GM13977 (cell line): ENCODE measurements around the gene HAND2.

ENCODE experiments used
- DNase-seq: peaks from one replicate; pipeline ENCODE4 v3.0.0; 2012; ENCODE audit warnings: low spot score
- in situ Hi-C: fragments of 300-500 bp; cut with MboI; formaldehyde crosslinking; loops from one replicate; pipeline ENCODE4 v1.12.0; 2022; ENCODE audit warnings: low sequenced_read_pairs, low pct_unique_long_range_greater_than_20kb, mixed read lengths, inconsistent platforms; ENCODE audit not compliant: unreplicated experiment
- TF ChIP-seq, protein P1 (sequence below): IDR thresholded peaks from 2 replicates; pipeline ENCODE4 v1.5.1; 2012; ENCODE audit warnings: mild to moderate bottlenecking, control low read depth; ENCODE audit not compliant: insufficient read depth; ENCODE audit errors: extremely low read depth, missing control alignments

Gene HAND2

DNA sequence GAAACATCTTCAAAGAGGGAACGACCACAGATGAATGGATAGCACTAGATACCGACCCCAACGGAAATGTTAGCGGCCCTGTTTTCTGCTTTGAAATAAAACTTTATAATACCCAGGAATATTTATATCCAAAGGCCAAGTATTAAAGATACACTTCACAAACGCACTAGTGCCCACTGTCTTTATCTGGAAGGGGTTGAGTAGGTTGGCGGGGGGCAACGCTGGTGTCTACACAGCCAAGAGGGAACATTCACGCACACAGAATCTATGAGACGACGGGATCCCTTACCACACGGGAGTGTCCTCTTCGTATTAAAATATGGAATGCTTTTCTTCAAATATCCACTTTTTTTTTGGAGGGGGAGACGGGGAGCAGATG, 3.3 kb downstream of the HAND2 start:
- in situ Hi-C loops: no loop called here
- TF ChIP-seq, protein P1, sequence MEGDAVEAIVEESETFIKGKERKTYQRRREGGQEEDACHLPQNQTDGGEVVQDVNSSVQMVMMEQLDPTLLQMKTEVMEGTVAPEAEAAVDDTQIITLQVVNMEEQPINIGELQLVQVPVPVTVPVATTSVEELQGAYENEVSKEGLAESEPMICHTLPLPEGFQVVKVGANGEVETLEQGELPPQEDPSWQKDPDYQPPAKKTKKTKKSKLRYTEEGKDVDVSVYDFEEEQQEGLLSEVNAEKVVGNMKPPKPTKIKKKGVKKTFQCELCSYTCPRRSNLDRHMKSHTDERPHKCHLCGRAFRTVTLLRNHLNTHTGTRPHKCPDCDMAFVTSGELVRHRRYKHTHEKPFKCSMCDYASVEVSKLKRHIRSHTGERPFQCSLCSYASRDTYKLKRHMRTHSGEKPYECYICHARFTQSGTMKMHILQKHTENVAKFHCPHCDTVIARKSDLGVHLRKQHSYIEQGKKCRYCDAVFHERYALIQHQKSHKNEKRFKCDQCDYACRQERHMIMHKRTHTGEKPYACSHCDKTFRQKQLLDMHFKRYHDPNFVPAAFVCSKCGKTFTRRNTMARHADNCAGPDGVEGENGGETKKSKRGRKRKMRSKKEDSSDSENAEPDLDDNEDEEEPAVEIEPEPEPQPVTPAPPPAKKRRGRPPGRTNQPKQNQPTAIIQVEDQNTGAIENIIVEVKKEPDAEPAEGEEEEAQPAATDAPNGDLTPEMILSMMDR: no peak
- DNase-seq: peak; percentile 13

DNA sequence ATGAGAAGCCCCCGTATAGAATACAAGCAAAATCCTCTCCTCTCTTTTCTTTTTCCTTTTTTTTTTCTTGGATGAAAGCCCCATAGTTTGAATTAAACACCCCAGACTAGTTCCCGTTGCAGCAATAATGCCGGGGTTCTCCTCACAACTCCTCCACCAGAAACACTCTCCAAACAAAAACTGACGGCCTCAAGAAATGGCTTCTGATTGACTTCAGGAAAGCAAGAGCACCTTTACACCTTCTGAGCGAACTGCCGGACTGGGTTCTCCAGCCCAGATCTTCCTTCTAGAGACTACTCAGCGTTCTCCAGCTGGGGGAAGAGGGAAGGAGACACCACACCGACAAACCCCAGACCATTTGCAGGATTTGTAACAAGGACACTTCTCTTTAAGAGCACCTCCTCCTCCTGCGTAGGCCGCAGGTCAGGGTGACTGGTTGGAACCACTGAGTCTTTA, 4.0 kb downstream of the HAND2 start:
- in situ Hi-C loops: no loop called here
- TF ChIP-seq, protein P1: no peak
- peak; percentile 11 for DNase-seq

DNA sequence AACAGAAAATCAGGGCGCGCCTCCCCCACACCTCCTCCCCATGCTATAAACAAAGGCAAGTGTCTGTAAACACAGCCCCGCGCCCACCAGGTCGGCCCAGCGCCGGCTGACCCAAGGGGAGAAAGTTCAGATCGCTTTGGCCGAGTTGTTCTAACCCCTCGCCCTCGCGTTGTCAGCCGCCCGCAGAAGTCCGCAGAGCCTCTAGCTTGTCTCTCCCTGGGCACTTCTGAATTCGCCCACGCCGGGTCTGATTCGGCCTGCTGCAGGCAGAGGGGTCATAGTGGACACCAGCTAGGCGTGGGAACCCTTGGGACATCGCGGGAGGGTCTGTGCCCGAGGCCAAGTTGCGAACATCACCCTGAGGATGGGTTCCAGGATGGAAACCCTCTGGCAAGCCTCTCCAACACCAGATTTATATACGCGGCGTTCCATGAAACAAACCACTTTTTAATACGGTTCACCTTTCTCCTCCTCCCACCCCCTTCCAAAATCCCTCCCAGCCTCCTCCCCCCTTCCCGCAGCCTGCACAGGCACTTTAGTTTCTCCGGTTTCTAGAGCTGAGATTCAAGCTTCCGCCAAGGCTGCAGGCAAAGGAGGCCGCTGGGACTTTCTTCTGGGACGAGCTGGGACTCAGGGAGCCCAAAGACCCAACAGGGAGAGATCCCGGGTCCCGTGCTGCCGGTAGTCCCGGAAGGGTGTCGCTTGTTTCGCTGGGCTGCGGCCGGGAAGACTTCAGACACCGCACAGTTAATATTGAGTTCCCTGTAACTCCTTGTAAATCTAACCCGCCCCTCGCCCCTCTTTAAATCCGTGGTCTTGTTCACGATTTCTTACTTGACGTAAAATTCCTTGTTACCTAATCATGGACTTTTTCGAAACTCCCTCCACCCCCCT, 4.7 kb downstream of the HAND2 start:
- TF ChIP-seq, protein P1: no peak
- in situ Hi-C loops: no loop called here
- peak; percentile 18 for DNase-seq

DNA sequence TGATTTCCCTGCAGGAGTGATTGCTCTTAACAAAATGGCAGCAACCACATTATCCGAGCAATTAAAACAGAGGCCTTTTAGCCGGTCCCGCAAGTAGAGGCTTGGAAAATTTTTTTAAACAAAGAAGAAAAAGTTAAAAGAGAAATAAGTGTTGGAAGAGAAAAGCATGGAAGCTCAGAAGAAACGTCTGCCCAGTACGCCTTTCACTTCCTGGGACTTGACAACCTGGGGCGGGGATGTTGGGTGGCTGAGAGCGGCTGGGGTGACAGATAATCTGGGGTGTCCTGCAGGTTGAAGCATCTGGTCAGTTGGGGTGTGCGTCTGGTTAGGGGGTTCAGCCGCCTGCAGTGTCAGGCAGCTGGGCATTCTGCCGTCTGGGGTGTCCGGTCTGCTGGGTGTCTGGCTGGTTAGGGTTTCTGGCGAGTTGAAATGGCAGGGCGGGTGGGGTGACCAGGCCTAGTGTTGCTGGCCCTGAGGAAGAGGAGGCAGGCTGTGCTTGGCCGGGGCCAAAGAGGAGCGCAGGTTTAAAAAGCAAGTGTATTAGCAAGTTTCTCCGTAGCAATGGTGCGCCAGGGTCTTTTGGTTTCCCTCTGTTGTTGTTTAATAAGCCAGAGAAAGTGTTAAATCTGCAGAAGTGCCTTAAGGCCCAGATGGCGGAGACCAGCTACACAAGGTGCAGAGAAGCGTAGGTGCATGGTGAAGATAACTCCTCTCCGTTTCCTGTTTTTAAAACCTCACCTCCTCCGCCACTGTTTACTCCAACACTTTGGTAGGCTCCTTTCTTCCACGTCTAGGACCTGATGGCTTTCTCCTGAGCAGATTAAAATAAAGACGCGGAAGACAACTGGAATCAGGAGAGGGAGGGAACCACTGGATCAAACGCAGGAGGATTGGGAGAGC, 5.6 kb downstream of the HAND2 start:
- in situ Hi-C loops: loop anchor here (25.0 kb wide), 1 partner anchor 688 kb away; no protein-coding TSS in a partner anchor
- TF ChIP-seq, protein P1: no peak
- DNase-seq: peak; percentile 36

DNA sequence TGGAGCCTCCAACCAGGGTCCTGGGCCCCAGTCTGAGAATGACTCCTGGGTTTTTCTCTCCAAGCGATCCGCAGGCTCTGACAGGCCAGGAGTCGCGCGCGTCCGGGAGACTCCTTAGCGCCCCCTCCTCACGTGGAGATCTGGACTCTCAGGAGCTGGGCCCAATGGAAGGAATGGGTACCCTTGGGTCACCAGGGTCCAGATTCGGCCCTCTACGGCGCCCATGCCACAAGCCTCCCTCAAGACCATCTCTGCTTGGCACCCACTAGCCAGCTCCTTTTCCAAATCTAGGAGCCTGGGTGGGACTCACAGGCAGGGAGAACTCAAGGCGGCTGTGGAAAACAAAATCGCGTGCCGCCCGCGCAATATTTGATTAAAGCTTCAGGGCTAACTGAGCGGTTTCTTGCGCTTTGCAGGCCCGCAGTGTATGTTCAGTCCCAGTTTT, 7.1 kb downstream of the HAND2 start:
- in situ Hi-C loops: loop anchor here (25.0 kb wide), 1 partner anchor 689 kb away; no protein-coding TSS in a partner anchor
- DNase-seq: peak; percentile 10
- TF ChIP-seq, protein P1: no peak
